Urothelium cell line (cell line): Measurements from ENCODE around the gene DCUN1D4.

ENCODE experiments used
- DNase-seq: peaks from one replicate; pipeline ENCODE4 v3.0.0; 2011; ENCODE audit warnings: low spot score, mixed read lengths
- FAIRE-seq: peaks from 2 replicates; lab custom pipeline; 2011; peaks lifted over from hg19 to GRCh38; lab: Jason Lieb, UNC

The DCUN1D4 gene

DNA sequence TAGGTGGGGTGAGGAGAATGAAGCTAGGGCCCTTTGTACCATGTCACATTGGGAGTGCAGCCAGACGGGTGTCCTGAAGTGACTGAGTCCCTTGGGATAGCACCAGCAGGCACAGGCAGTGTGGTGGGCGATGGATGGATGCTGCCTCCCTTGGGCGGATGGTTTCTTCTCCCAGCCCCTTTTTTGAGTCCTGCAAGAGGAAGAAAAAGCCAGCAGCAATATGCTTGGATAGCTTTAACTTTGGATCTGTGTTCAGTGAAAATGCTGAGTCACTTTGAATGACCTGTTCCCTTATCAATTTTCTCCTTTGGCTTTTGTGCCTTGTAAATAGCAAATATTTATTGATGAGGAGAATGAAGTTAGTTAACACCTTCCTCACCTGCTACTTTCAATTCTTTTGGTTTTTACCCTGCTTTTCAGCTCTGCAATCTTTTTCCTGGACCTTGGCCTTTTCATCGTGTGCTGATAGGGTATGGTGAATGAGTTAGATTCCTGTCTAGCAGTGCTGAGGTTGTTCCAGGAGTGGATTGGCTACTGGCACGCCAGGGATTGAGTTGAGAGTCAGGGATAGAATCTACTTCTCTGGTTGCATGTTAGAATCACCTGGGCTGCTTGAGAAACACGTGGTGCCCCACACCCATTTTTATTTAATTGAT, 10.2 kb downstream of the DCUN1D4 start:
- no peak for FAIRE-seq

DNA sequence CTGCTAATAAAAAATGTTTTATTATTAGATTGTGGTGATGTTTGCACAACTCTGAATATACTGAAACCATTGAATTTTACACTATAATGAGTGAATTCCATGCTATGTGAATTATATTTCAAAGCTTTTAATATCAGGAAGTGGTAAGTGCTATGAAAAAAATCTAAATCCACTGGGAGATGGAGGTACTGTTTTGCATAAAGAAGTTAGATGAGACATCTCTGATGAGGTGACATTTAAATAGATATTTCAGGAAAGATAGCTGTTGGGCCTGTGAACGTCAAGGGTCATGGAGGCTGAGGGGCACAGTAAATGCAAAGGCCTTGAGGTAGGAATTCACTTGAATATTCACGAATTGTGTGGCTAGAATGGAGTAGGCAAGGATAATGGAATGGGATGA, 12.3 kb downstream of the DCUN1D4 start:
- FAIRE-seq: no peak

More for the DNA sequence above, 10.2 kb downstream of the DCUN1D4 start:
- no peak for DNase-seq

DNA sequence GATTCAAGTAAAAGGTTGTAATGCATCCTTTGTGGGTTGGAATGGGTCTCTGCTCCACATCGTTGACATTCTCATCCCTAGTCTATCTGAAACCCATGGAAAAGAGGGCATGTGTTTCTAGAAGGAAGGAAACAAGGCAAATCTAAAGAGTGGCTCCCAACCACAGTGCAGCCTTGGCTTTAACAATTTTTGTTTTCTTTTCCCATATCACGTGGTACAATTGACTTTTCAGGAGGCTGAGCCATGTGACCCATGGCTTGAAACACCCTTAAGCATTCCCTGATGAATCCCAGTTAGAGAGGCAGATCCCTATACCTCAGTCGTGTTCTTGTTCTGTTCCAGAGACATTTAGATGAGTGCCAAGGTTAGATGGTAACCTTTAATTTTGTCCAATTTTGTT, 12.8 kb downstream of the DCUN1D4 start:
- DNase-seq (no peak), FAIRE-seq (no peak)

More for the DNA sequence above, 12.3 kb downstream of the DCUN1D4 start:
- no peak for DNase-seq

DNA sequence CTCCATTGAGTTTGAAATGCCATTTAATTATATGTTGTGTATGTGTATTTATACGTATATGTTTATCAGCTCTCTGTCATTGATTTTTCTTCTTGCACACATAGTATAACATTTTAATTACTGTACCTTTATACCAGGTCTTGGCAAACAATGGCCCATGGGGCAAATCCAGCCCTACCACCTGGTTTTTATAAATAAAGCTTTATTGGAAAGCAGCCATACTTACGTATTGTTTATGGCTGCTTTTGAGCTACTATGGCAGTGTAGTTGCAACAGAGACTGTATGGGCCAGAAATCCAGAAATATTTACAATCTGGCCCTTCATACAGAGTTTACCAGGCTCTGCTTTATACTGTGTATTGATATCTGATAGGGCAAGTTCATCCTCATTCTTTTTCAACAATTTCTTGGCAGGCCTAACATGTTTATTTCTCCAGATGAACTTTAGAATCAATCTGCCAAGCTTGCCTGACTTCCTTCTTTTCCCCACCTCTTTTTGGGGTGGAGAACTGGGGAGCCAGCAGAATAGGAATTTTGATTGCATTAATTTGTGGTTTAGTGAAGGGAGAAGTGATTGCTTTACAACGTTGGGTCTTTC, 15.8 kb downstream of the DCUN1D4 start:
- DNase-seq: no peak
- FAIRE-seq: no peak

DNA sequence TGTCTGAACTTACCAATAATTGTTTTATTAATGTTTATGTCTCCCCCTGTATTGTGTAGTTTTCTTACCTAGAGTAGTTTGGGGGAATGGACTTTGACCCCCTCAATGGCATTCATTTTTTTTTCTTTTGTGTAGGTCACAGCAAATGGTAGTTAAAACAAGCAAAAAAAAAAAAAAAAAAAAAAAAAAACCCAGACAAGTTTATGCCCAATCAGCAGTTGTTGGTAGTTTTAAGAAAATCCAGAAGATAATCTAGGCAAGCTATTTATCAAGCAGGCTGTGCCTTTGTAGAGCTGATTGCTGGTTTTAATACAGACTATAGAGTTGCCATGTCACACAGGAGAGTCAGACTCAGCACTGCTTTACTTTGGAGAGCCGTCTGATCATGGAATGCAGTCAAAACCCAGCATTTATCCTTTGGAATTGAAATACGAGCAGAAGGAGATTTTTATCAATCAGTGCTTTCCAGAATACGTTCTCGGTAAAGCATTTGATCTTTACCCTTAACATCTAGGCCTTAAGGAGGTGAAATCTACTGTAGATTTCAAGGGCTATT, 16.6 kb downstream of the DCUN1D4 start:
- no peak for FAIRE-seq
- DNase-seq: no peak

DNA sequence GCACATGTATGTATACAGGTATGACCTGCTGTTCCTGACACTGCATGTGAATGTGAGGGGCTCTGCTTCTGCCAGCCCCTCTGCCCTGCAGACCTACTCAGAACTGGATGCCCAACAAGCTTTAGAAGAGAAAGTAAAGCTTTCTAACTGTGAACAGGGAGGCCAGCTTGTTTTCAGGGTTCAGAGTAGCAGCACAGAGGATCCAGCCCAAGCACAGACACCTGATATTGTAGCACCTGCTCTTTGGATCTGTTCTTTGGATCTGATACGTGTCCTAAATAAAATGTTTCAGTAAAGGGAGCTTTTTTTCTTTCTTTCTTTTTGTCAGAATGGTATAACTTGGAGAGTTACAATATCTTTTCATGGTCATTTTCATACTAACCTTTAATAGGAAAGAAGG, 19.2 kb downstream of the DCUN1D4 start:
- no peak for FAIRE-seq

DNA sequence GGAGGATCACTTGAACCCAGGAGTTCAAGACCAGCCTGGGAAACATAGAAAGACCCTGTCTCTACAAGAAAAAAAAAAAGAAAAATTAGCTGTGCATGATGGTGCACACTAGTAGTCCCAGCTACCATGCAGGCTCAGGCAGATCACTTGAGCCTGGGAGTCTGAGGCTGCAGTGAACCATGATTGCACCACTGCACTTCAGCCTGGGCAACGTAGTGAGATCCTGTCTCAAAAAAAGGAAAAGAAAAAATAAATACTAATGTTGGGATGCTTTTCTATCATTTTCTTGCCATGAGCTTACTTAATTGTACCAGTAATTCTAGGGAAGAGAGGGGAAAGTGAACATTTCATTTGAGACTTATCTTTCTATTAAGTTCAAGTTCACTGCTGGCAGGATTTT, 19.8 kb downstream of the DCUN1D4 start:
- FAIRE-seq: no peak
- DNase-seq: no peak

More for the DNA sequence above, 19.2 kb downstream of the DCUN1D4 start:
- DNase-seq: no peak

DNA sequence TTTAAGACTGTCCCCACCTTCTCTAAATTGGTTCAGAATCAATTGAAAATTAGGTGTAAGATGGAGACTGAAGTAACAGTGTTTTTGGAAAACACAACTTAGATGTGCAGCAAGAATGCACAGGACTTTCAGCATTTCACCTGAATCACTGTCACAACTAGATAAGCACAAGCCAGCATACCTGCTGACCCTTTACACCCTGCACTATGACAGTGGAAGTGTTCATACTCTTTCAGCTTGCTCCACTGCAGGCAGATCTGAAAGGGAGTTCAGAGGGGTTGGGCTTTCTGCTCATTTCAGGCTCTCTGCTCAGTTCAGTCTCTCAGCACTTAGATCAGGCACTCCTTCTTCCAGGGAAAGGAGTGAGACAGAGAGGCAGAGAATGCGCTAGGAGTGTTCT, 22.8 kb downstream of the DCUN1D4 start:
- DNase-seq (no peak), FAIRE-seq (no peak)

DNA sequence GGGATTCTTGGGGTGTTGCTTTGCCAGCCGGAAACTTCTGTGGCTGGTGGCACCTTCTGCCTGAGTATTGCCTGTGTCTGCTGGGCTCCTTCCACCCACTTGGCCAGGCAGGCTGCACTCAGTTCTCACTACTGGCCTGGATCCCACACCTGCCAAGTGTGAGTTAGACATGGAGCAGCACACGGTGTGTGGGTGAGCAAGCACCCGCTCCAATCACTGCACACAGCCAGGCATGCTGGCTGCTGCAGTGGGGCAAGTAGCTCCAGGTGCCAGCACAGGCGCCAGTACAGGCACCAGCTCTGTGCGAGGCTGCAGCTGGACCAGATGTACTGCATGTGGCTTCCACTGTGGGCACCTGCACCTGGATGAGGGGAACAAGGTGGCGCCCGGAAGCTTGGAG, 23.9 kb downstream of the DCUN1D4 start:
- no peak for FAIRE-seq
- DNase-seq: no peak

DNA sequence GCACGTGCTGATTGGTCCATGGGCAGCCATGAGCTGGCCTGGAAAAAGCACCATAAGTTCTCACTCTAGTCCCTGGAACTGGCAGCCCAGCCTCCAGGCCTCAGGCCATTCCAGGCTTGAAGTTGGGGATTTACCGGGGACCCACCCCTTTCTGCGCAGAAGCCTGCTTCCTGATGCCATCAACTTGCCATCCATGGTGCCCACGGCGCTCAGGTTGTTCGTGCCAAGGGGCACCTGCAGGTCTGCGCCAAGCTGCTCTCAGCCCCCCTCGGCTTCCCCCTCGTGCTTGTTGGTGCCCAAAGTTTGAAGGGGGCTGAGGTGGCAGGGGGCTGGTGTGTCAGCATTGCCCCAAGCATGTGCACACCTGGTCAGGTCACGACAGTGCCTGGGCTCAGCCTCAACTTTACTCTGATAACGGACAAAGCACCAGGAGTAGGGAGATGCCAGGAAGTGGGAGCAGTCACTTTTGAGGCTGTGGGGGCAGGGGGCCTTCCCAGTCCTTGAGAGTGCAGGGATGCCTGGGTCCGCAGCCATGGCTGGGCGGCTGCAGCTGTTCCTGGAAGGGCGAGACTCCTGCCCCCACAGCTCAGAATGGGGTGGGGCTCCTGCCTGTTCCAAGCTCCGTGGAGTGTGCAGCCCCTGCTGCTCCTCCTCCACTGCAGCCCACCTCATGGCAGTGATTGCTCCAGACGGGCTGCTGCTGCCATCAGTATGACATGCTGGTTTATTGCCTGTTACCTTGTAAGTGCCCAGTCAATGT, 24.9 kb downstream of the DCUN1D4 start:
- FAIRE-seq (peak; percentile 56), DNase-seq (no peak)

DNA sequence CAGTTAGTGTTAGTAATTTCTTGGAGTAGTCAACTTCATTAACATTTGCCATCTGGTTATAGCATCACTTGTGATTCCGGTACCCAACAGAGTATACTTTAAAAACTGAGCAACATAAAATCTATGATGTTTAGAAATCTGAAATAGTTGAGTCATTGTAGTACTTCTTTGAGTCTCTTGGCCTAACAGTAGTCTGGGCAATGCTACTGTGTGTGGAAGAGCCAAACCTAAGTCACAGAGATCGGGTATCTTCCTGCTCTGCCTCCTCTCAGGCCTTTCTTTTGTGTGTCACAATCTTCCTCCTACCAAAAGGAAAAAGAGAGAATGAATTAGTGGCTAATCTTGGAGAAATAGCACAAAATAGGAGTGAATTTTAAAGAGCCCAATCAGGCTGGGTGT, 25.5 kb downstream of the DCUN1D4 start:
- FAIRE-seq: no peak
- no peak for DNase-seq

DNA sequence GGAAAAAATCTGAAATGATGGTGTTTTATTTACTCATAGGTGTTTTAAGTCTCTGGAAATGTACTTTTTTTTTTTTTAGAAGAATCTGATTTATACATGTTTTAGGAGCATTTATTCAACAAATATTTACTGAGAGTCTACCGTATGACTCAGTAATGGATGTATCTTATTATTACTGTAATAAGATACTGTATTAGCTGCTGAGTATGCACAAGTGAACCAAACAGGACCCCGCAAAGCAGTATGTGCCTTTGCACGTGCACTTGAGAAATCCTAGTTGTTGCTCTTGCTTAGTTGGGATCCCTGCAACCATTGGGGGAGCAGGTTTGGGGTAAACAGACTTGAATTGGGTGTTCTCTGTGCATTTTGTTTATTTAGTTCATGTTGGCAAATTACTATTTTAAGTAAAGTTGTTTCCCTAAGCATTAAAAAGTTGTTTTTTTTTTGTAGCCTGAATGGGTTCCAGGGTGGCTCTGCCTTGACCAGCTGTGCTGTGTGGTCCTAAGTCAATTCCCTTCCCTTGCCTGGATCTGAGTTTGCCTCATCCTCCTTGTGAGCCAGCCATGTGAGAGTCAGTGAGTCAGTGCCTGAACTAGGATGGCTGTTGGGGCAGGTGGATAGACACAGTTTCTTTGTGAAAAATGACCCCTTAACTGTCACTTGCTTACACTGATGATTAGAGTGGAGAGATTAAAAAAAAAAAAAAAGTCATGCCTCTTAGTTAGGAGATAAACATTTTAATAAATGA, 27.7 kb downstream of the DCUN1D4 start:
- DNase-seq: no peak
- FAIRE-seq: peak; percentile 35

DNA sequence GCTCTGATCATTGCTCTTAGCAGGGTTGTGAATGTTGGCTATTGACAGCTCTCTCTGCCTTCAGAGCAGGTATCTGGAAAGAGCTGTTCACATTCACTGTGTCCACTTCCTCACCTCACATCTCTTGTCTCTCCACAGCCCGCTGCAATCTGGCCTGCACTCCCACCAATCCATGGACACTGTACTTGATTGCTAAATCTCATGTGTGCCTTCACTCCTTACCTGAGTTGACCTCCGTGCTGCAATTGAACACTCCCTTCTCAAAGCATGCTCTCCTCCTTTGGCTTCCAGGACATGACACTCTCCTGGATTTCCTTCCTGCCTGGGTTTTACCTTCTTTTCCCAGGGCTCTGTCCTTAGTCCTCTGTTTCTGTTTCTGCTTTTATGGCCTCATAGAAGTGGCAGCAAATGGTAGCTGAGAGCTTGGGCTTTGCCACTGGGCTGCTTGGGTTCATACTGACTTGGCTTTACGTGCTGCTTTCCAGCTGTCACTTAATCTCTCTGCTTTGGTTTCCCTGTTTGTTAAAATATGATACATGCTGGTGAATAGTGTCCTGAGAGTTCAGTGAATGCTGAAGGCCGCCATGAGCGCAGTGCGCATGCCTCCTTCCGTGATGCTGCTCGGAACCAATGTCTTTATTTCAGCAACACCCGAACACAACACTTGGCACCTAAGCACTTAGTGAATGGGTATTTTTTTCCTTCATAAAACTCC, 29.5 kb downstream of the DCUN1D4 start:
- no peak for FAIRE-seq

DNA sequence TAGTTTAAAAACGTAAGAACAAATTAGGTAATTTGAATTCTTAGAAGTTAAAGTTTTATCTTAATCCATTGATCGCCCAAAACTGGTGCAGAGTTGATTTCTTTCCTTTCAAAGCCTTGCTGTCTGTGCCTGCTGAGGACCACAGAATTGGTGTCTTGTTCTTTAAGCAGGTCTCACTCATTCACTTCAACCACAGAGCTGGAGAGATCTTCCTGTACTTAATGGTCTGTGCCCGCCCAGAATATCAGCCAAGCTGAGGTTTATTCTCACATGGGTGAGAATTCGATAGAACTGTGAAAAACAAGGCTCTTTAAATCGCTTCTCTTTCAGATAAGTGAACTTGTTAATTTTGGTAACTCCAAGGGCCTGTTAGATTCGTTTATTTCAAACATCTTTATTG, 31.6 kb downstream of the DCUN1D4 start:
- DNase-seq: no peak
- no peak for FAIRE-seq

More for the DNA sequence above, 29.5 kb downstream of the DCUN1D4 start:
- DNase-seq: no peak

DNA sequence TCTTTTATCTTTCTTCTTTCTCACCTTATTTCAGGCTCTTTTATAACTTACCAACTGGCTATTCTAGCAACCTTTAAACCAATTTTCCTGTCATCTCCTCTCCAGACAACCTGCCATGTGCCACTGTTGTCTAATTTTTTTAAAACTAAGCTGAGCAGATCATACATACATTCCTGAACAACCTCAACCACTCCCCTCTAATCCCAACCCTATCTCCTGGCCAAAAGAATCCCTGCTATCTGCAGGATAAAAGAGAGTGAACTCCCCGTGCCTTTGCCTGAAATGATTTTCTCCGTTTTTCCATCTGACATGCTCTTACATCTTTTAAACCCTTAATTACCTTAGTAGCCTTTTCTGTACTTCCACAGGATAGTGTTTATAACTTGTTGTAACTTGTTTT, 35.5 kb downstream of the DCUN1D4 start:
- no peak for DNase-seq
- FAIRE-seq: no peak

DNA sequence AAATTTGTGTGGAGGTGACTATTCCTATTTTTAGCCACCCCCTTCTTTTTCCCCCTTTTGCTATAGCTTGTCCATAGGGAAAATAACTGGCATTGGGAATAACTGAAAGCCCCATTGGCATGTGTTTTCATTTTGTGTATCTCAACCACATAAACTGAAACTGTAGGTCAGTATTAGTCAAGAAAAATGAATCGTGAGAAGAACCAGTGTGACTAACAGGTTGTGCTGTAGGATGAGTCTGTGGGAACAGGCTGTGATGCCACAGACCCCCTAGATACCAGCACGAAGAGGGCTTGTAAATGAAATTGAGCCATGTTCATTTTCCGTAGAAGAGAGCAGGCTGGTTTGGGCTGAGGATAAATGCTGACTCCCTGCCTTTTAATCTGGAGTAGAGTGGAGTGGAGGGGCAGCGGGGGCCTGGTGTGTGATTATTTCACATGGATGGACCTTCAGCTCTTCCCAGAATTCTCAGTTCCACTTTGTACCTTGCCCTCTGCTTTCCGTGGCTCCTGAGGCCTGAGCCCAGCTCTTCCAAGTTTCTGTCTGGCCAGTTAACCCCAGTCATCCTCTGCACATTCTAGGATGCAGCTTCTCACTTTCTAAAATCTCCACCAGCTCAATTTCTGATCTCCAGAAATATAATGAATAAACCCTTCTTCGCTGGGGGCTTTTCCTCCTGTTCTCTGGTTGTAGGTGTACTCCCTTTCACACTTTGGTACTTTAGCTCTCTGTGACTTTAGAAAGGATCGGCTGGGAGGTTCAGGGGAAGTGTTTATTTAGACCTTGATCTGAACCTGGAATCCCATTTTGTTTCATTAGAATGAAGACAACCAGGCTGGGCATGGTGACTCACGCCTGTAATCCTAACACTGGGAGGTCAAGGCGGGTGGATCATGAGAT, 37.3 kb downstream of the DCUN1D4 start:
- FAIRE-seq (no peak), DNase-seq (no peak)

DNA sequence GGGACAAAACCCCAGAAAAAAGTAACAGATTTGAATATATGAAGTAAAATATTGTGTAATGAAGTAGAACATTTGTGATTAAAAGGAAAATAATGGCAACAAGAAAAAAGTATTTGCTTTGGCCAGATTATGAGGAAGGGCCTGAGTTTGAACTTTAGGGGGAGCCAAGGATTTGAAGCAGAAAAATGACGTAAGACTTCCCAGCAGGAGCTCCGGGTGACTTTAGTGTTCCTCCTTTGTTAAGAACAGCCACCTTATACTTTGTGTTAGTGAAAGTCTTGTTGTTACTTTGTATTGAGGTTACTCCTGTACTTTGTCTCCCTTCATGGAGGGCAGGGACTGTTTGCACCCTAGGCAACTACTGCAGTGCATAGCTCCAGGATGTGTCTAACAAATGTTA, 41.1 kb downstream of the DCUN1D4 start:
- DNase-seq (no peak), FAIRE-seq (no peak)

DNA sequence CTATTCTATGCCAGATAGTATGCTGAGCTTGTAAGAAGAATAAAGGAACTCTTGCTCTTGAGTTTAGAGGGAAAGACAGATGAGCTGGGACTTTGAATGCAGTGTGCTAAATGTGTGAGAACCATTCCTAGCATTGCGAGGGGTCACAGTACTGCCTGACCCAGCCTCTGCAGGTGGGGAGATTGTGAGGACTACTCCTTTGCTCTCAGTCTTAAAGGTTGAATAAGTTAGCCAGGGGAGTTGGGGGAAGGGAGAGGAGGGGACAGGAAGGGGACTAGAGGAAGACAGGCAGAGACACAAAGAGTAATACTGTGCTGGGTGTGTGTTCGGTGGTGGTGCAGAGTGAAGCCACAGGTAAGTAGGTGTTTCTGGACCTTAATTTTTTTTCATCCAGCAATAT, 41.7 kb downstream of the DCUN1D4 start:
- DNase-seq: no peak
- no peak for FAIRE-seq

DNA sequence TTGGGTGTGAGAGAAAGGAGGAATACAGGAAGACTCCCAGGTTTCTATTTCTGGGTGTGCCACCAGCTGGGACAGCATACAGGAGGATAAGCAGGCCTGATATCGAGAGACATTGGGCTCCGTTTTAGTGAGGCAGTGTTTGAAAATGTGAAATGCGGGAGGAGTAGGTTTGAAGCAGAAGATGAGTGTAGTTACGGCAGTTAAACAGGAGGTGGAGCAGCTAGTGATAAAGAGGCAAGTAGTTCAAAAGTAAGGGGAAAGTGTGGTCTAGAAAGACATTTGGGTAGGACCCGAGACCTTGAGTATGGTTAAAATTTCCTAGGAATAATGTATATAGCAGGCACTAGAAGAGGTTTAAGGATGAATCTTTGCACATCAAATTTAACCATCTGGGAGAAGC, 42.4 kb downstream of the DCUN1D4 start:
- DNase-seq (peak; percentile 41), FAIRE-seq (no peak)
